SK-N-SH treated with all-trans-retinoic acid at 6 μM for 48 hours (cell line): ENCODE data around the gene A1BG.

Source experiments
- ARNTL ChIP-seq: fragments of 450-650 bp; formaldehyde crosslinking; IDR thresholded peaks from 2 replicates; pipeline ENCODE4 v1.5.0; 2020; ENCODE audit warnings: low read depth, mild to moderate bottlenecking, moderate library complexity, borderline replicate concordance
- CREB5 ChIP-seq: fragments of 250-450 bp; sonication (Bioruptor Pico); IDR thresholded peaks from 2 replicates; pipeline ENCODE4 v1.5.1; 2020; ENCODE audit warnings: low read depth, mild to moderate bottlenecking, moderate library complexity
- PATZ1 ChIP-seq: fragments of 250-450 bp; sonication (Bioruptor Pico); IDR thresholded peaks from 2 replicates; pipeline ENCODE4 v1.8.0; 2020; ENCODE audit warnings: mild to moderate bottlenecking, moderate library complexity, borderline replicate concordance
- TOX ChIP-seq: fragments of 250-450 bp; sonication (Bioruptor Pico); IDR thresholded peaks from 2 replicates; pipeline ENCODE4 v1.8.0; 2021; ENCODE audit warnings: mild to moderate bottlenecking, moderate library complexity, borderline replicate concordance
- ZFP30 ChIP-seq: fragments of 450-650 bp; formaldehyde crosslinking; IDR thresholded peaks from 2 replicates; pipeline ENCODE4 v1.5.0; 2022; ENCODE audit warnings: mild to moderate bottlenecking, moderate library complexity
- ZNF70 ChIP-seq: fragments of 450-650 bp; formaldehyde crosslinking; IDR thresholded peaks from 2 replicates; pipeline ENCODE4 v1.5.0; 2020; ENCODE audit warnings: mild to moderate bottlenecking, moderate library complexity

- no peak for TF ChIP-seq PATZ1 (CRISPR knock-in tag)
- TF ChIP-seq ZFP30 (CRISPR knock-in tag), result no peak
- TF ChIP-seq TOX (CRISPR knock-in tag), result no peak
- no peak for TF ChIP-seq ZNF70 (CRISPR knock-in tag)
- no peak for TF ChIP-seq CREB5 (CRISPR knock-in tag)
- no peak for TF ChIP-seq ARNTL (CRISPR knock-in tag)
Observed at GRCh38 chr19:58372311-58373133, 19.2 kb upstream of the A1BG start.
